Endothelial cell of umbilical vein (primary cell): Measurements from ENCODE around the gene LRFN2.

Experiments used
- EZH2 ChIP-seq: IDR thresholded peaks from 2 replicates; pipeline ENCODE4 v1.6.1; 2012; ENCODE audit warnings: borderline replicate concordance, low read depth, mild to moderate bottlenecking, moderate library complexity, low read length, inconsistent platforms; ENCODE audit not compliant: severe bottlenecking
- FOS ChIP-seq: IDR thresholded peaks from 2 replicates; pipeline ENCODE4 v1.6.1; 2011; ENCODE audit warnings: mild to moderate bottlenecking, low read length, moderate library complexity, borderline replicate concordance; ENCODE audit not compliant: insufficient read depth
- GATA2 ChIP-seq: IDR thresholded peaks from 2 replicates; pipeline ENCODE4 v1.7.0; 2011; ENCODE audit warnings: low read depth, mild to moderate bottlenecking, moderate library complexity, mixed read lengths, low read length; ENCODE audit not compliant: insufficient read length, insufficient read depth
- JUN ChIP-seq: IDR thresholded peaks from 2 replicates; pipeline ENCODE4 v1.6.1; 2011; ENCODE audit warnings: borderline replicate concordance, low read depth; ENCODE audit not compliant: insufficient read length, insufficient read depth
- POLR2A ChIP-seq: IDR thresholded peaks from 2 replicates; pipeline ENCODE4 v1.6.1; 2012; ENCODE audit warnings: low read depth, mild to moderate bottlenecking, control low read depth, low read length
- POLR2AphosphoS5 ChIP-seq: IDR thresholded peaks from 2 replicates; pipeline ENCODE4 v1.6.1; 2012; ENCODE audit warnings: low read depth, mild to moderate bottlenecking, control low read depth, low read length, moderate library complexity; ENCODE audit not compliant: insufficient read depth
- TF ChIP-seq, protein P1 (sequence below), 2 donors: IDR thresholded peaks; 1 replicate in 1 of 2; 2 replicates in 1 of 2; pipeline ENCODE4 v1.5.1; 2011; ENCODE audit warnings: low read length in 2 of 2, mild to moderate bottlenecking in 2 of 2, moderate library complexity in 2 of 2, control low read depth in 1 of 2, inconsistent platforms in 1 of 2, low read depth in 1 of 2; ENCODE audit not compliant: insufficient read depth in 1 of 2; ENCODE audit errors: extremely low read depth in 1 of 2
- TF ChIP-seq, protein P2 (sequence below): IDR thresholded peaks from 2 replicates; pipeline ENCODE4 v1.6.1; 2011; ENCODE audit not compliant: insufficient read depth, insufficient read length

DNA sequence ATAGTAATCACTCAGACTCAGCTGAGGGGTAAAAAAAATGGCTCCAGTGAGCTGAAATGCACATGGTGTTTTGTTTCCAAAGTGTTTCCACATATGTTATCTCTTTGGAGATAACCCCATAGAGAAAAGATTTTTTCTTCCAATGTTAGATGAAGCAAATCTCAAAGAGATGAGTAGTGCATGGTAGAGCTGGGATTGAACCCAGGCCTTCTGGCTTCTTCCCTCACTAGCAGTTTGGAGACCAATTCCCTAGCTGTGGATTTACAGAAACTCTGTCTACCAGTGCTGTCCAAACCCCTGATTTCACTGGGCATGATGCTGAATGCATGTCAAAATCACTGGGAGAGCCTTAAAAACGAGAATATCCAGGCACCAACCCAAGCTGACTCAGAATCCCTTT, 165.1 kb downstream of the LRFN2 start:
- TF ChIP-seq POLR2A (no peak), EZH2 (no peak), POLR2AphosphoS5 (no peak), FOS (no peak), GATA2 (no peak), JUN (no peak)
- TF ChIP-seq, protein P1, sequence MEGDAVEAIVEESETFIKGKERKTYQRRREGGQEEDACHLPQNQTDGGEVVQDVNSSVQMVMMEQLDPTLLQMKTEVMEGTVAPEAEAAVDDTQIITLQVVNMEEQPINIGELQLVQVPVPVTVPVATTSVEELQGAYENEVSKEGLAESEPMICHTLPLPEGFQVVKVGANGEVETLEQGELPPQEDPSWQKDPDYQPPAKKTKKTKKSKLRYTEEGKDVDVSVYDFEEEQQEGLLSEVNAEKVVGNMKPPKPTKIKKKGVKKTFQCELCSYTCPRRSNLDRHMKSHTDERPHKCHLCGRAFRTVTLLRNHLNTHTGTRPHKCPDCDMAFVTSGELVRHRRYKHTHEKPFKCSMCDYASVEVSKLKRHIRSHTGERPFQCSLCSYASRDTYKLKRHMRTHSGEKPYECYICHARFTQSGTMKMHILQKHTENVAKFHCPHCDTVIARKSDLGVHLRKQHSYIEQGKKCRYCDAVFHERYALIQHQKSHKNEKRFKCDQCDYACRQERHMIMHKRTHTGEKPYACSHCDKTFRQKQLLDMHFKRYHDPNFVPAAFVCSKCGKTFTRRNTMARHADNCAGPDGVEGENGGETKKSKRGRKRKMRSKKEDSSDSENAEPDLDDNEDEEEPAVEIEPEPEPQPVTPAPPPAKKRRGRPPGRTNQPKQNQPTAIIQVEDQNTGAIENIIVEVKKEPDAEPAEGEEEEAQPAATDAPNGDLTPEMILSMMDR (IDR thresholded peaks at IDR 0.05; ENCODE audit: extremely low read depth in 1 of 2, insufficient read depth in 1 of 2, low read depth in 1 of 2, low read length in 2 of 2) = no peak
- TF ChIP-seq, protein P2, sequence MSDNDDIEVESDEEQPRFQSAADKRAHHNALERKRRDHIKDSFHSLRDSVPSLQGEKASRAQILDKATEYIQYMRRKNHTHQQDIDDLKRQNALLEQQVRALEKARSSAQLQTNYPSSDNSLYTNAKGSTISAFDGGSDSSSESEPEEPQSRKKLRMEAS = no peak
